Activated CD8-positive, alpha-beta memory T cell treated with anti-CD3 and anti-CD28 coated beads, Interleukin-2, amount 10 ng/mL, durations not matched to agents 7 days and 5 days (primary cell): ENCODE data around the gene MLLT10. TPM values are rescaled to one million over a fixed set of nuclear protein-coding genes. Genes with fewer than 3 reads are reported as not detected.

Experiments
- ATAC-seq: fragments of 150-1000 bp; cut with Tn5 transposase; one replicate; pipeline ENCODE4 v1.10.0; 2021; ENCODE audit warnings: moderate library complexity
- CTCF ChIA-PET: fragments of 350-600 bp; sonication (Branson Sonifier 250); formaldehyde crosslinking; loops from one replicate; lab custom pipeline; 2021; ENCODE audit warnings: antibody characterized with exemption; lab: Charles Lee
- DNase-seq: peaks from one replicate; pipeline ENCODE4 v3.0.0-alpha.2; 2020
- H3K27ac Mint-ChIP-seq: one replicate; pipeline ENCODE4 v1.8.0; 2021; ENCODE audit warnings: mild to moderate bottlenecking, mixed read lengths
- H3K27me3 Mint-ChIP-seq: one replicate; pipeline ENCODE4 v1.8.0; 2021; ENCODE audit warnings: mixed read lengths
- H3K36me3 Mint-ChIP-seq: one replicate; pipeline ENCODE4 v1.8.0; 2021; ENCODE audit warnings: mild to moderate bottlenecking, mixed read lengths
- H3K4me1 Mint-ChIP-seq: one replicate; pipeline ENCODE4 v1.8.0; 2021; ENCODE audit warnings: mixed read lengths
- H3K4me3 Mint-ChIP-seq: one replicate; pipeline ENCODE4 v1.8.0; 2021; ENCODE audit warnings: mild to moderate bottlenecking, moderate library complexity, mixed read lengths
- H3K9me3 Mint-ChIP-seq: one replicate; pipeline ENCODE4 v1.8.0; 2022; ENCODE audit warnings: low read depth, mixed read lengths
- total RNA-seq, 2 experiments: library from RNA; stranded (reverse); gene quantifications; one replicate each; pipeline ENCODE4 v1.2.3, GENCODE V29; 2021

MLLT10 gene
- total RNA-seq, 2 experiments from 2014 or later: 42.2 to 65.2 TPM

DNA sequence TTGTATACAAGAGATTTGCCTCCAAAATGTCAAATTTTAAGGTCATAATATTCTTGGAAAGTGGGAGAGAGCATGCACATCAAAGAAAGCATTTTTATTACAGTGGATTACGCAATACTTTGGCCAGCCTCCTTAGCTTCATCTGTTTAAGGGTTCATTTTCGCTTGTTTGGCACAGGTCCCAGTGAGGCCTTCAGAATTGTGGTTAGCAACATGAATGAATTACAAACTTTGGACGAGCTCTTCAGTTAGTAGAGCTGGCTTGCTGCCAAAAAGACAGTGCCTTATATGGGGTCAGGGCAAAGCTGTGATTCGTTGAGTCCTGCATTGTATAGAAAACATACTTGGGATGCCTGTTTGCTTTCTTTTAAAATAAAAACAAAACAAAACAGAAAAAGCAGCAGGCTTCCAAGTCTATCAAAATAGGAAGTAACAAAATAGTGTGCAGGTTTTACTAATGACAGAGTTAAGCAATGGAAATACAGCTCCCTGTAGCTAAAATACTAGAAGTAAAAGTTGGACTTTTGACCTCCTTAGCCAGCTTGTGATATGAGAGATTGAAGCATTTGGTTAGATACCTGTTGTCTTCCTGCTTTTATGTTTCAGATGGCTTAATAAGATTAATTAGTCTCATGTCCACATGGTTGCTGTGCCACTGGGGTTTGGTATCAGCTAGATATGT lies 190.8 kb downstream of the MLLT10 start:
- peaks cover 20% of the 10 kb centered on the region for H3K4me1 Mint-ChIP-seq
- H3K9me3 Mint-ChIP-seq: no peaks in the 10 kb centered on the region
- H3K36me3 Mint-ChIP-seq: peaks cover 12% of the 10 kb centered on the region
- H3K27me3 Mint-ChIP-seq: no peaks in the 10 kb centered on the region
- CTCF ChIA-PET: interaction anchor here (0.7 to 1.6 kb wide), 3 partner anchors 8 to 229 kb away, joined by 3 to 6 read pairs (median 4); no protein-coding TSS in a partner anchor
- ATAC-seq (peak; percentile 49), DNase-seq (peak; percentile 68)
- H3K27ac Mint-ChIP-seq: no peak overlapping the region
- no peak overlapping the region for H3K4me3 Mint-ChIP-seq

DNA sequence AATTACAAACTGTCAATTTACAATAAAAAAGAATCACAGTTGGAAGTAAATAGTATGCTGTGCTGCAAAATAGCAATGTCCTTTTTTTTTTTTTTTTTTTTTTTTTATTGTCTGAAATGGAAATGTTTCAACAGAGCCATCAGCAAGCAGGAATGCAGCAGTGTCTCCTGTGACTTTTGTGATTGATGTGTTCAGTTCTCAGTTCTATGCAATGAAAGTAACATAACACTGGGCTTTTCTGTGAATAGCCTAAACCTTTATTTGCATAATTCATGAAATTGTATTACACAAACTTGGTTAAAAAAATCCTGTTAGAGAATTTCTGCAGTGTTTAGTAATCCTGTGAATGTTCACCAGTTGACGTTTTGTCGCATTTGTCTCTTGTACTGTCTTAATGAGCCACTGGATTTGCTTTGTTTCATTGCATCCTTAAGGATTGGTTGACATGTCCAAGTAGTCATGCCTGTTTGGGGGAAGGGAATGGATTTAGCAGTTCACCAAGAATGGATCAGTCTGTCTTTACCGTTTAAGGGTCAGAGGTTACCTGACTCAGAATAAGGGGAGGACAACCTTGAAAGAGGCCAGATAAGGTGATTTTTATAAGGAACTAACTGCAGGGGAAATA lies 192.7 kb downstream of the MLLT10 start:
- H3K4me3 Mint-ChIP-seq: no peak overlapping the region
- H3K27ac Mint-ChIP-seq: no peak overlapping the region
- H3K9me3 Mint-ChIP-seq: no peaks in the 10 kb centered on the region
- CTCF ChIA-PET: interaction anchor here (0.7 to 4.3 kb wide), 4 partner anchors 8 to 231 kb away, joined by 3 to 16 read pairs (median 4); no protein-coding TSS in a partner anchor
- no peaks in the 10 kb centered on the region for H3K27me3 Mint-ChIP-seq
- DNase-seq (no peak), ATAC-seq (no peak)
- peaks cover 20% of the 10 kb centered on the region for H3K4me1 Mint-ChIP-seq
- H3K36me3 Mint-ChIP-seq: peaks cover 12% of the 10 kb centered on the region

DNA sequence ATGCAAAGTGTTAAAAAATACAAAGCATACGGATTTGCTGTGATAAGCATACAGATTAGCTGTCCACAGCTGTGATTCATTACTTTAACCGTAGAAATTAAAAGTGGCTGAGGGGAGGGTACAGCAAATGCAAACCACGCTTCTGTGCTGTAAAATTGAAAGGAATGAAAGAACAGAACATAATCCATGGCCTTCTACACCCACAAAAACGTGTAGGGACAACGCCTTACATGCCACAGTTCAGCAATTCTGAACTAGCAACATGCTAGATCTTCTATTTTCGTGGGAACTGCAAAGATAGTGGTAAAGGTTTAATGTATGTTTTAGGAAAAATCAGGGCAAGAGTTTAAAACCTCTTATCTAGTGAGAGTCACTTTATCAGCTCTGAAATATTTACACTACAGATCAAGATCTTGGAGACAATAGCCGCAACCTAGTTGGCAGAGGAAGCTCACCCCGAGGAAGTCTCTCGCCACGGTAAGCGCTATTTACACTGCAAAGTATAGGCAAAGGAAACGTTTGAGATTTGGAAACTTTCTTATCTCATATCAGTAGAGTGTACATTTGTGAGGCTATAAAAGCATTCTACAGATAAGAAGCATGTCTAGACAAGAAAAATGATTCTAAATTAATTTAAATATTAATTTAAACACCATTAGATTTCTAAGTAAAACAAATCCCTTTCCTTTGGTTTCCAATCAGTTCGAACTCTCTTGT lies 193.6 kb downstream of the MLLT10 start:
- CTCF ChIA-PET: interaction anchor here (4.3 kb wide), 1 partner anchor 232 kb away, joined by 16 read pairs; no protein-coding TSS in a partner anchor
- H3K27me3 Mint-ChIP-seq: no peaks in the 10 kb centered on the region
- H3K9me3 Mint-ChIP-seq: no peaks in the 10 kb centered on the region
- no peak overlapping the region for H3K27ac Mint-ChIP-seq
- DNase-seq: no peak
- H3K4me1 Mint-ChIP-seq: peaks cover 20% of the 10 kb centered on the region
- ATAC-seq: no peak
- H3K36me3 Mint-ChIP-seq: peaks cover 12% of the 10 kb centered on the region
- H3K4me3 Mint-ChIP-seq: no peak overlapping the region

DNA sequence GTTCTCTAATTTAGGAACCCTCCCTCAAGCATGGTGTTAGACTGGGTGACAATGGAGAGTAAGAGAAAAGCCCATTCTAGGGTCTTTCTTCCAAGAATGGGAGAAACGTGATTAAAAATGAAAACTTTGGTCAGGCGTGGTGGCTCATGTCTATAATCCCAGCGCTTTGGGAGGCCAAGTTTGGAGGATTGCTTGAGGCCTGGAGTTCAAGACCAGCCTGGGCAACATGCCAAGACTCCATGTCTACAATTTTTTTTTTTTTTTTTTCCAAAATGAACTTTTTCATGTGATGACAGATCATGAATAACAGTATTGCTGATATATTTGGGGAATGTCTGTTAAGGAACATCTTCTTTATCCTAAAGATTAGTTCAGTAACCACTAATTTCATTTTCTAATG lies 194.6 kb downstream of the MLLT10 start:
- H3K27ac Mint-ChIP-seq: no peak overlapping the region
- H3K9me3 Mint-ChIP-seq: no peaks in the 10 kb centered on the region
- H3K4me1 Mint-ChIP-seq: peaks cover 20% of the 10 kb centered on the region
- H3K27me3 Mint-ChIP-seq: no peaks in the 10 kb centered on the region
- DNase-seq: no peak
- CTCF ChIA-PET: interaction anchor here (0.6 to 4.3 kb wide), 2 partner anchors 233 to 331 kb away, joined by 3 to 16 read pairs; no protein-coding TSS in a partner anchor
- peaks cover 12% of the 10 kb centered on the region for H3K36me3 Mint-ChIP-seq
- no peak overlapping the region for H3K4me3 Mint-ChIP-seq
- ATAC-seq: no peak

DNA sequence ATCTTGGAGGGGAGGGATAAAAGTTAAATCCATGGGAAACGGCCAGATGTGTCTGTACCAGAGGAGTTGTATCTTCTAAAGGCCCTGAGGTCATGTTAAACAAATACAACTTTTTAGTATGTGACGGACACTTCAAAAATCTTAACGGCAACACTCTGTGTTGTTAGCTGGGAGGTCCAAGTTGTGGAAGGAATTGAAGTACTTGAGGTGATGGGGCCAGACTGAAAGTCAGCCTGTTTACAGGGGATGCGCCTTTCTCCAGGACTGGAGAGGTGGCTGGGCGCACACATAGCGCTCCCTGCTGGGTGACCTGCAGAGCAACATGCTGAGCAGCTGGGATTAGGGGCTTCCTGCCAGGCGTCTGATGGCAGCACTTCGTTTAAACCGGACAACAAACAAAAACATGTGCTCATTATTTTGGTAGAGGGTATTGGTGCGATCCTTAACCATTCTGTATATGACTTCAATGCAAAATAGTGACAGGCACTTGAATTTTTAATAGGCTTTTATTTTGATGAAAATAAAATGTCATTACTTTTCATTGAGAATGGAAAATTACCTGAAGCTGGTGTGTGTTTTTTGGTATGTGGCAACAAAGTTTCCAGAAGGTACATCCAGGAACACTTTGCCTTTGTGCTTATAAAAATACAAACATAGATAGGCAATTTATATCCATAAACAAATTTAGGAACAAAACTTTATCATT lies 198.2 kb downstream of the MLLT10 start:
- CTCF ChIA-PET: interaction anchor here (0.9 to 1.8 kb wide), 6 partner anchors 12 to 236 kb away, joined by 3 to 19 read pairs (median 4); no protein-coding TSS in a partner anchor
- ATAC-seq: peak; percentile 73
- DNase-seq: peak; percentile 67
- no peaks in the 10 kb centered on the region for H3K27me3 Mint-ChIP-seq
- peaks cover 25% of the 10 kb centered on the region for H3K36me3 Mint-ChIP-seq
- H3K27ac Mint-ChIP-seq: no peak overlapping the region
- H3K9me3 Mint-ChIP-seq: no peaks in the 10 kb centered on the region
- H3K4me1 Mint-ChIP-seq: peaks cover 17% of the 10 kb centered on the region
- H3K4me3 Mint-ChIP-seq: no peak overlapping the region

DNA sequence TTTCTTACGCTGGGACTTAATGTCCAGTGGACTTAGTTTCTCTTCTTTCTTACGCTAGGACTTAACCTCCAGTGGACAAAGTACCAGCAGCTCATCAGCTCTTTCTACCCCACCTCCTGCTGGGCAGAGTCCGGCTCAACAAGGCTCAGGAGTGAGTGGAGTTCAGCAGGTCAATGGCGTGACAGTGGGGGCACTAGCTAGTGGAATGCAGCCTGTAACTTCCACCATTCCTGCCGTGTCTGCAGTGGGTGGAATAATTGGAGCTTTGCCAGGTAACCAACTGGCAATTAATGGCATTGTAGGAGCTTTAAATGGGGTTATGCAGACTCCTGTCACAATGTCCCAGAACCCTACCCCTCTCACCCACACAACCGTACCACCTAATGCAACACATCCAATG lies 199.7 kb downstream of the MLLT10 start:
- Mint-ChIP-seq H3K4me3 (no peak overlapping the region), H3K4me1 (peaks cover 15% of the 10 kb centered on the region), H3K36me3 (peaks cover 18% of the 10 kb centered on the region), H3K27ac (no peak overlapping the region), H3K9me3 (no peaks in the 10 kb centered on the region), H3K27me3 (no peaks in the 10 kb centered on the region)
- CTCF ChIA-PET: interaction anchor here (1.3 kb wide), 1 partner anchor 9 kb away, joined by 6 read pairs; no protein-coding TSS in a partner anchor
- DNase-seq (no peak), ATAC-seq (no peak)

DNA sequence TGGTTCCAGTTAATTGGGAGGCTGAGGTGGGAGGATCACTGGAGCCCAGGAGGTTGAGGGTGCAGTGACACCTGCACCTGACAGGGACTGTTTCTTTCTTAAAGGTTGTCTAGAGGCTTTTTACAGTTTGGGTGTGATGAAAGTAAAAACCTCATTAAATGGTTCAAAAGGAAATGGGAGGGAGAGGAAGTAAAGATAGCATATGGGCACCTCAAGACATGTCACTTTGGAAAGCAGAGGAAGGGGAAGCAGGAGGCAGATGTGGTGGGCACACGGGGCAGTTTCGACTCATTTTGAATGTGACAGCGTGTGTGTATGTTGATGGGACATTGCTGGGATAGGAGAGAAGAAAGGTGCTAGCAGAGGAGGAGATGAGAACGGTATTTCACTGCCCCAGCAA lies 203.1 kb downstream of the MLLT10 start:
- CTCF ChIA-PET: no interaction called here
- H3K27me3 Mint-ChIP-seq: no peaks in the 10 kb centered on the region
- H3K36me3 Mint-ChIP-seq: peaks cover 31% of the 10 kb centered on the region
- H3K4me3 Mint-ChIP-seq: no peak overlapping the region
- peak overlapping the region; percentile 16 for H3K27ac Mint-ChIP-seq
- no peaks in the 10 kb centered on the region for H3K9me3 Mint-ChIP-seq
- H3K4me1 Mint-ChIP-seq: peaks cover 23% of the 10 kb centered on the region
- DNase-seq (no peak), ATAC-seq (no peak)

DNA sequence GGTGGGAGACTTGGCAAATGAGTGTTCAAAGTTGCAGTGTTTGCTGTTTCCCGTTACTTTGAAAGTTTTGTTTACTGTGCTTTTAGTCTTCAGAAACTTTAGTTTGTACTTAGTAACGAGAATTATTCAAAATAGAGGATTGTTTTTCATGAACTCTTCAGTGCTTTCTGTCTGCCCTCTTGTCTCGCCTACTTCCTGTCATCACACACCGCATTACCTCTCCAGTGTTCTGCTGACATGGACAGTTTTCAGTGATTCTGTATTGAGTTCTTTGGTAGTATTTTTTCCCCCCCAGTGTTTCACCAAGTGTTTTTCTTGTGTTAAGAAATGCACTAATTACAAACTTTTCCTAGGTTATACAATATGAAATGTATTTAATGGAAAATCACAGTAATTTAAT lies 207.0 kb downstream of the MLLT10 start:
- DNase-seq: no peak
- no peak overlapping the region for H3K4me3 Mint-ChIP-seq
- no peaks in the 10 kb centered on the region for H3K9me3 Mint-ChIP-seq
- ATAC-seq: peak; percentile 68
- CTCF ChIA-PET: interaction anchor here (2.4 kb wide), 1 partner anchor 245 kb away, joined by 10 read pairs; no protein-coding TSS in a partner anchor
- H3K36me3 Mint-ChIP-seq: peaks cover 28% of the 10 kb centered on the region
- peaks cover 25% of the 10 kb centered on the region for H3K4me1 Mint-ChIP-seq
- no peaks in the 10 kb centered on the region for H3K27me3 Mint-ChIP-seq
- peak overlapping the region; percentile 71 for H3K27ac Mint-ChIP-seq

DNA sequence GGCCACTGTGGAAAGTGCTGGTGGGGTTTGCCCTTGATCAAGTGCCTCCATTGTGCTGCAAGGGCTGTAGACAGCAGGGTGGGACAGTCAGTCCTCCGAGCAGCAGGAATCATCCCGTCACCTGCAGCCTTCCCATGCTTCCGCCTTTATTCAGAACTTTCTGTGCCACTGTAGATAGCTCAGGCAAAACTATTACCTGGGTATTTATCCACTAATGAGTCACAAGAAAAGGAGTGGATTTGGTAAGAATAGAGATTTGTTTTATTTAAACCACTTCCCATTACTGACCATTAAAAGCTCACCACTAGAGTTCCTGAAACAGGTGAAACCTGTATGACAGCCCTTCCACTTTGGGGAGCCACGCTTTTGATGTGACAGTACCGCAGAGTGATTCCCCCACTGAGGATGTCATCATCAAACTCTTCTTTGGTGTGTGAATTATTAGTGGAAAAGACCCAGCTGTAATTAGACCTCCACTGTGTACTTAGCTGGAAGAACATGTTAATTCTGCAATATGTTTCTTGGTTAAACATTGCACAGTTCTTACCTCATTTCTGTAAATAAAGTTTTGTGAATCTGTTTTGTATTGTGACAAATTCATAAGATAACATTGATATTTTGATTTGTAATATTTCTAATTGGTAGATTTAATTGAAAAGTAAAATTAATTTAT lies 208.8 kb downstream of the MLLT10 start:
- Mint-ChIP-seq H3K4me3 (no peak overlapping the region), H3K27ac (no peak overlapping the region), H3K9me3 (no peaks in the 10 kb centered on the region), H3K4me1 (peaks cover 24% of the 10 kb centered on the region), H3K27me3 (no peaks in the 10 kb centered on the region), H3K36me3 (peaks cover 23% of the 10 kb centered on the region)
- CTCF ChIA-PET: interaction anchor here (2.4 kb wide), 1 partner anchor 246 kb away, joined by 10 read pairs; no protein-coding TSS in a partner anchor
- DNase-seq (no peak), ATAC-seq (no peak)

DNA sequence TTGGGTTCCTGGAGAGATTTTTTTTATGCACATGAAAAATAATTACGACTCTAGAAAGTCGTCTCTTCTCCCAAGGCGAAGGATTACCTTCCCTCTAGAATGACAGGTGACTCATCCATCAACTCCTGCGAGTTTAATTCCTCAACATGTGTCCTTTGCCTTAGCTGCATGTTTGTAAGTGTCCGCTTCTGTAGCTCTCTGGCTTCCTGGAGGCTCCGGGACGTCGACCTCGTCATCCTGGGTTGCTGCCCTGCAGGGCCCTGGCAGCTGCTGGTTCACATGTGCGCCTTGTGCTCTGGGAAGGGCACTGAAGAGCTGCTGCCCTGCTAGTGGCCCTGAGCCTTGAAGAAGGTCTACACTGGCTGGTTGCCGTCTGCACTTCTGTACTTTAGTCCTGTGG lies 210.2 kb downstream of the MLLT10 start:
- peaks cover 23% of the 10 kb centered on the region for H3K36me3 Mint-ChIP-seq
- peaks cover 24% of the 10 kb centered on the region for H3K4me1 Mint-ChIP-seq
- CTCF ChIA-PET: no interaction called here

DNA sequence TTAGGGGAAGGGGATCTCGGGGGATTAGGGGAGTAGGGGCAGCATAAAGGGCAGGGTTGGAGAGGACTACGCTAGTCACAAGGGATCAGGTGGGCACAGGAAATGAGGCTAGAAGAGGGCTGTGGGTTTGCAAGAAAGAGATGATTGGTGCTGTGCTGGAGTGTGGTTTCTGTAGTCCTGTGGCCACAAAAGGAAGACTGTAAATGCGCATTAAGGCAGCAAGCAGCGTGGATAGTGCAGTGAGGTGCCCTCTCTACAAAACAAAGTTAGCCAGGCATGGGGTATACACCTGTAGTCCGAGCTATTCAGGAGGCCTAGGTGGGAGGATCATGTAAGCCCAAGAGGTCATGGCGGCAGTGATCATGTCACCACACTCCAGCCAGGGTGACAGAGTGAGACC lies 212.1 kb downstream of the MLLT10 start:
- no peak overlapping the region for H3K4me3 Mint-ChIP-seq
- H3K27me3 Mint-ChIP-seq: no peaks in the 10 kb centered on the region
- H3K36me3 Mint-ChIP-seq: peaks cover 13% of the 10 kb centered on the region
- no peaks in the 10 kb centered on the region for H3K9me3 Mint-ChIP-seq
- peak overlapping the region; percentile 35 for H3K27ac Mint-ChIP-seq
- DNase-seq (peak; percentile 73), ATAC-seq (peak; percentile 81)
- CTCF ChIA-PET: no interaction called here
- peaks cover 20% of the 10 kb centered on the region for H3K4me1 Mint-ChIP-seq

More for the DNA sequence above, 210.2 kb downstream of the MLLT10 start:
- ATAC-seq (no peak), DNase-seq (no peak)
- Mint-ChIP-seq H3K27me3 (no peaks in the 10 kb centered on the region), H3K4me3 (no peak overlapping the region), H3K9me3 (no peaks in the 10 kb centered on the region), H3K27ac (no peak overlapping the region)

DNA sequence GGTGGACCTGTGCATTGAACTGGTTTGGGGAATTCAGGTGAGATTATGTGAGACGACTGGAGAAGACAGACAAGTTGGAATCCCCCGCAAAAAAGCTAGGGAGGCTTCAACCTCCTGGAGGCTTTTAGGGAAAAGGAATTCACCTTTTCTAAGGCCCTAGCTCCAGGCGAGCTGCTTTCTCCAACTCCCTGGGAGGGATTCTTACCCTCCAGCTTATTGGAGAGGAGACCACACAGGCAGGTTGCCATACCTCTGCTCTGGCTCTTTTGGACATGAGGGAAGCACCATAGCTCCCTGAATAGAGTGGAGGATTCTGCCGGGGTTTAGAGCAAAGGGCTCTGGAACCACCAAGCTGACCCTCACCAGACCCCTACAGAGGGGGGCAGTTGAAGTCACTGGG lies 213.8 kb downstream of the MLLT10 start:
- H3K27ac Mint-ChIP-seq: no peak overlapping the region

More for the DNA sequence above, 213.8 kb downstream of the MLLT10 start:
- Mint-ChIP-seq H3K27me3 (no peaks in the 10 kb centered on the region), H3K4me3 (no peak overlapping the region), H3K36me3 (peaks cover 7% of the 10 kb centered on the region), H3K4me1 (peaks cover 19% of the 10 kb centered on the region), H3K9me3 (no peaks in the 10 kb centered on the region)
- CTCF ChIA-PET: interaction anchor here (1.0 kb wide), 1 partner anchor 10 kb away, joined by 3 read pairs; no protein-coding TSS in a partner anchor
- ATAC-seq (no peak), DNase-seq (no peak)
